Urinary bladder (tissue), 4 donors: Measurements from ENCODE around the gene LSM7. TPM values are rescaled to one million over a fixed set of nuclear protein-coding genes. Genes with fewer than 3 reads are reported as not detected.
A peak's percentile ranks its signal among the peaks of the same experiment; 100 is the strongest.
"Not testable (repeated sequence)": the region's sequence is repeated elsewhere in the genome, so short reads cannot be mapped to it uniquely, and the experiment has no call there.

Source experiments
- DNase-seq: peaks from one replicate; pipeline ENCODE4 v3.0.0-alpha.2; 2015; ENCODE audit errors: extremely low spot score
- H3K27ac ChIP-seq: one replicate; pipeline ENCODE4 v1.5.1; 2013; ENCODE audit warnings: low read depth, mild to moderate bottlenecking, moderate library complexity
- H3K36me3 ChIP-seq: one replicate; pipeline ENCODE4 v1.6.1; 2013; ENCODE audit warnings: mild to moderate bottlenecking, moderate library complexity; ENCODE audit not compliant: insufficient read depth
- H3K4me1 ChIP-seq: one replicate; pipeline ENCODE4 v1.6.1; 2013; ENCODE audit warnings: mild to moderate bottlenecking, moderate library complexity; ENCODE audit not compliant: insufficient read depth
- H3K4me3 ChIP-seq: one replicate; pipeline ENCODE4 v1.5.1; 2013; ENCODE audit warnings: low read depth, low read length
- WGBS: extraction: QIAGEN DNeasy Blood & Tissue Kit; methylation state at CpG from one replicate; pipeline ENCODE4 v1.1.7; 2013; 5-methylcytosine and 5-hydroxymethylcytosine counted together
- polyA plus RNA-seq: library from polyadenylated mRNA; stranded (reverse); fragments of 200-250 nt; gene quantifications from one replicate; pipeline ENCODE4 v1.2.3, GENCODE V29; 2013
- total RNA-seq: library from RNA; depleted of rRNA; stranded (reverse); fragments of >200 nt; gene quantifications from one replicate; pipeline ENCODE4 v1.2.3, GENCODE V29; 2014
- donor health status: healthy with polysubstance abuse.
- donor health status: healthy.

The LSM7 gene
- total and polyA plus RNA-seq, 2 donors: 46.5 to 189 TPM

DNA sequence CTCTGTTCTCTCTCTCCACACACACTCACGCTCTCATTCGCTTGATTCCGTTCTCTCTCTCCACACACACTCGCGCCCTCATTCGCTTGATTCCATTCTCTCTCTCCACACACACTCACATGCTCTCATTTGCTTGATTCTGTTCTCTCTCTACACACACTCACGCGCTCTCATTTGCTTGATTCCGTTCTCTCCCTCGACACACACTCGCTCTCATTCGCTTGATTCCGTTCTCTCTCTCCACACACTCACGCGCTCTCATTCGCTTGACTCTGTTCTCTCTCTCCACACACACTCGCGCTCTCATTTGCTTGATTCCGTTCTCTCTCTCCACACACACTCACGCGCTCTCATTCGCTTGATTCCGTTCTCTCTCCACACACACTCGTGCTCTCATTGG lies 21.4 kb upstream of the LSM7 start:
- DNase-seq, H3K27ac ChIP-seq, H3K4me1 ChIP-seq, H3K4me3 ChIP-seq, H3K36me3 ChIP-seq: not testable (repeated sequence)
- whole genome bisulfite sequencing: 96% methylated on average over 24 of the region's 24 CpGs

DNA sequence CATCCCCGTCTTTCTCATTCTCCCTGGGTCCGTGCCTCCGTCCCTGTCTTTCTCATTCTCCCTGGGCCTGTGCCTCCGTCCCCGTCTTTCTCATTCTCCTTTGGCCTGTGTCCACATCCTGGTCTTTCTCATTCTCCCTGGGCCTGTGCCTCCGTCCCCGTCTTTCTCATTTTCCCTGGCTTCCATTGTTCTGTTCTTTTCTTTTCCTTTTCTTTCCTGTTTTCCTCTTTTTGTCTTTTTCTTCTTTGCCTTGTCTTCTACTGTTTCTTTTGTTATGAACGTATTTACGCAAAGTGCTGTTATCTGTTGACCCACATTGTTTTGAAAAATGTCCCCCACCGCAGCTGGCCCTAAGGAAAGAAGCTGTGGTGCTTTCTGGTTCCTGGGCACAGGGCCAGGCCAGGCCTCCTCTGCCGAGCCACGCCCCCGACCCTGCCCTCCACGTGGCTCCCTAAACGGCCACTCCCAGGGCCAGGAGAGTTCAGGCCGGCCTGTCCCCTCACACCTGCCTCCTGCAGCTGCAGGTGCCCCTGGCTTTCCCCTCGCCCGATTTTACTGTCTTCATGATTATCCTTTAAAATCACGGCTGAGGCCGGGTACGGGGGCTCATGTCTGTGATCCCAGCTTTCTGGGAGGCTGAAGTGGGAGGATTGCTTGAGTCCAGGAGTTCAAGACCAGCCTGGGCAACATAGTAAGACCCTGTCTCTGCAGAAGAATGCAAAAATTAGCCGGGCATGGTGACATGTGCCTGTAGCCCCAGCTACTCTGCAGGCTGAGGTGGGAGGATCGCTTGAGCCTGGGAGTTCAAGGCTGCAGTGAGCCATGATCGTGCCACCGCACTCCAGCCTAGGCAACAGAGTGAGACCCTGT lies 17.6 kb upstream of the LSM7 start:
- H3K4me1 ChIP-seq: no peaks in the 10 kb centered on the region
- DNase-seq: no peak
- no peaks in the 10 kb centered on the region for H3K36me3 ChIP-seq
- no peak overlapping the region for H3K27ac ChIP-seq
- no peak overlapping the region for H3K4me3 ChIP-seq
- WGBS: 71% methylated on average over 25 of the region's 25 CpGs

- Histone ChIP-seq H3K36me3 (no peaks in the 10 kb centered on the region), H3K4me3 (no peak overlapping the region), H3K4me1 (no peaks in the 10 kb centered on the region), H3K27ac (no peak overlapping the region)
- 97% methylated on average over 17 of the region's 17 CpGs for WGBS
- no peak for DNase-seq
Observed at GRCh38 chr19:2345076-2345475, 16.7 kb upstream of the LSM7 start.

GRCh38 chr19:2344381-2344870 lies 16.0 kb upstream of the LSM7 start:
- DNase-seq: no peak
- H3K27ac ChIP-seq: no peak overlapping the region
- H3K4me1 ChIP-seq: no peaks in the 10 kb centered on the region
- H3K36me3 ChIP-seq: no peaks in the 10 kb centered on the region
- H3K4me3 ChIP-seq: no peak overlapping the region
- 93% methylated on average over 24 of the region's 24 CpGs for WGBS

DNA sequence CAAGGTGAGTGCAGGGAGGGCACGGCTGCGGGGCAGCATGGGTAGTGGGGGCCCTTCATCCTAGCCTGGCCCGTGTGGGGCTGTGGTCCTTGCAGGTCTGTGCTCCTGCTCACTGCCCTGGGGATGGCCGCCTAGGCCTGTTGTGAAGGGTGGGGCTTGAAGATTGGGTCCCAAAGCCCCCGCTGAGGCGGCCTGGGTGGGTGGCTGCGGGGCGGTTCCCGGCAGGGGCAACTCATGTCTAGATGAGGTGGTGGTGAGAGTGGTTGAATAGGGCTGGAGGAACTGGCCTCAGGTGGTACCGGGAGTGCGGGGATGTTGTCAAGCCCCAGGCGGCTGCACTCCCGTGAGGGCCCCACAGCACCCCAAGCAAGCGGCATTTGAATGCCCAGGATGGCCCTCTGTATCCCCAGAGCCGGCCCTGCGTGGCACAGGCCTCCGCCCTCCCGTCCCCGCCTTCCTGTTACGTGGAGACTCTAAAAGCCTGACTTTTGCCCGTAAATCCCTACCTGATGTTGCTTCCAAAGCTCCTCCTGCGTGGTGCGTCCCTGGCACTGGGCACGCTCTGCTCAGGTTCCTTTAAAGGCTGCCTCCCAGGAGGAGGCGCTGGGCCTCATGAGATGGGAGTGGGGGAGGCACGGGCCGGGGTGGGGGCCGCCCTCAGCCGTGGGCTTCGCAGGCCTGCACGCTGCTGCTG lies 15.1 kb upstream of the LSM7 start:
- Histone ChIP-seq H3K4me3 (no peak overlapping the region), H3K36me3 (no peaks in the 10 kb centered on the region), H3K27ac (no peak overlapping the region), H3K4me1 (no peaks in the 10 kb centered on the region)
- no peak for DNase-seq
- 95% methylated on average over 31 of the region's 31 CpGs for WGBS

GRCh38 chr19:2342656-2343288 lies 14.4 kb upstream of the LSM7 start:
- H3K27ac ChIP-seq: no peak overlapping the region
- no peak for DNase-seq
- no peaks in the 10 kb centered on the region for H3K4me1 ChIP-seq
- 95% methylated on average over 29 of the region's 29 CpGs for WGBS
- H3K36me3 ChIP-seq: no peaks in the 10 kb centered on the region
- H3K4me3 ChIP-seq: no peak overlapping the region

GRCh38 chr19:2341982-2342381 lies 13.6 kb upstream of the LSM7 start:
- Histone ChIP-seq H3K36me3 (no peaks in the 10 kb centered on the region), H3K27ac (no peak overlapping the region), H3K4me3 (no peak overlapping the region), H3K4me1 (no peaks in the 10 kb centered on the region)
- peak; percentile 32 for DNase-seq
- 83% methylated on average over 15 of the region's 15 CpGs for WGBS

- Histone ChIP-seq H3K36me3 (no peaks in the 10 kb centered on the region), H3K4me3 (no peak overlapping the region), H3K4me1 (no peaks in the 10 kb centered on the region), H3K27ac (no peak overlapping the region)
- DNase-seq: no peak
- 81% methylated on average over 24 of the region's 24 CpGs for WGBS
Observed at GRCh38 chr19:2341244-2341751, 12.9 kb upstream of the LSM7 start.

DNA sequence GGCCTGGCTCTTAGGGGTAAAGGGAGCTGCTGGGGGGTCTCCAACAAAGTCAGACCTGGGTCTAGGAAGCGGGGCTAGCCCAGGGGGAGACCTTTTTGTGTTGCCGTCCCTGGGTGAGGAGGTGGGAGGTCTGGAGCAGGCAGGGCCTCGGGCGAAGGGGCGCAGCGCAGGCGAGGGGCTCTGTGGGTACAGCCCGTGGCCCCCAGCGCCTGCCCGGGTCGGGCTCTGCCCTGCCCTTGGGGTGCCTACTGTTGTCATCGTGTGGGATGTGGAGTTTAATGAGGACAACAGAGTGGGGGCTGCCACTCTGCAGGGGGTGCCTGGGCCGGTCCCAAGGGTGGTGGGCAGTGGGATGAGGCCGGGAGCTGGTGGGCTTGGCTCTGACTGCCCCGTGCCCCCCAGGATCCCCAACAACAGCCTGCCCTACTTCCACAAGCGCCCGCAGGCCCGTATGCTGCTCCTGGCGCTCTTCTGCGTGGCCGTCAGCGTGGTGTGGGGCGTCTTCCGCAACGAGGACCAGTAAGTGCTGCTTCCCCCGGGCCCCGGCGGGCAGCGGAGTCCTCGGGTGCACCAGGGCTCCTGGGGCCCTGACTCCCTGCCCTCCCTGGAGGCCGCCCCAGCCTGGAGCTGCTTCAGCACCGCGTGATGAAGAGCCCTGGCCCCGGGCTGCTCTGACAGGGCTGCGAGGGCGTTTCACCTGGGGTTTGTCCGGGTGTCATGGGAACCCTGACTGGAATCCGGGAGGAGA lies 12.3 kb upstream of the LSM7 start:
- 92% methylated on average over 38 of the region's 38 CpGs for WGBS
- H3K27ac ChIP-seq: no peak overlapping the region
- no peak overlapping the region for H3K4me3 ChIP-seq
- no peaks in the 10 kb centered on the region for H3K36me3 ChIP-seq
- H3K4me1 ChIP-seq: no peaks in the 10 kb centered on the region
- DNase-seq: no peak

DNA sequence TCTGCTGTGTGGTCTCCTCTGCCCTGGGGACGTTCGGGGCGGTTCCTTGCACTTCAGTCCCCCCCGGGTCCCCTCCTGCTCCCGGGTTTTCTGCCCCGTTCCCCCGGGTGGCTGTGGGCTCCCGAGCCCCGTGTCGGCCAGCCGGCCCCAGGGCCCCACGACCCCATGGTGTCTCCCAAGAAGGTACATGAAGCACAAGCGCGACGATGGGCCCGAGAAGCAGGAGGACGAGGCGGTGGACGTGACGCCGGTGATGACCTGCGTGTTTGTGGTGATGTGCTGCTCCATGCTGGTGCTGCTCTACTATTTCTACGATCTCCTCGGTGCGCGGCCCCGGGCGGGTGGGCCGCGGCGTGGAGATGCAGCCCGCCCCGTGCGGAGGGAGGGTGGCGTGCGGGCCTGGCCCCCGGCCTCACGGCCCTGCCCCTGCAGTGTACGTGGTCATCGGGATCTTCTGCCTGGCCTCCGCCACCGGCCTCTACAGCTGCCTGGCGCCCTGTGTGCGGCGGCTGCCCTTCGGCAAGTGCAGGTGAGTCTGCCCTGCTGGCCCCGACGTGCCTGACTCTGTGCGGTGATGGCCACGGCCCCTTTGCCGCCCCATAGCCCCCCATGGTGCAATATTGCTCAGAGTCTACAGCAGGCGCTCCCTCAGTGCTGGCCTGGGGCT lies 11.4 kb upstream of the LSM7 start:
- WGBS: 96% methylated on average over 52 of the region's 52 CpGs
- no peaks in the 10 kb centered on the region for H3K36me3 ChIP-seq

GRCh38 chr19:2338751-2339643 lies 10.6 kb upstream of the LSM7 start:
- H3K27ac ChIP-seq: no peak overlapping the region

More for the DNA sequence above, 11.4 kb upstream of the LSM7 start:
- DNase-seq: no peak
- no peak overlapping the region for H3K4me3 ChIP-seq
- no peaks in the 10 kb centered on the region for H3K4me1 ChIP-seq
- no peak overlapping the region for H3K27ac ChIP-seq

DNA sequence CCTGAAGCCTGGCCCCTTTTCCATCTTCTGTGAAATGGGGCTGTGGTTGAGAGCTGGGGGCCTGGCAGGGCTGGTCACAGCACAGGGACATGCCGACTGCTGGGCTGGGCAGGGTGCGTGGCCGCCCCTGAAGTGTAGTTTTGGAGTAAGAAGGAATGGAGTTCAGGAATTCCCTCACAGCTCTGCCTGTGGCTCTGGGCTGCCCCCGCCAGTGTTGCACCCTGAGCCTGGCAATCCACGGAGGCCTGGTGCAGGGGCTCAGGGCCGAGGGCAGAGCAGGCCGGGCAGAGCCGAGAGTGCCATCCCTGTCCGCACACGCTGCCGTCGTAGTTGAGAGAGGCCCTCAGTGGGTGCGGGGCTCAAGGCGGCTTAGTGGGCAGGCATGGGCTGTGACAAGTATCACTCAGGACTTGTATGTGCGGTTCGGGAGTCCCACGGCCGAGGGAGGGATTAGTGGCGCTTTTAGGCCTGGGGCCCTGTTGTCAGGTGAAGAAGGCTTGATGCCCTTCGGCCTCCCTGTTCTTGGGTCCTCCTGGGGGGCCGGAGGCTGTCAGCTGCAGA lies 9.7 kb upstream of the LSM7 start:
- WGBS: 95% methylated on average over 21 of the region's 21 CpGs
- no peak for DNase-seq
- no peaks in the 10 kb centered on the region for H3K36me3 ChIP-seq

More at GRCh38 chr19:2338751-2339643, 10.6 kb upstream of the LSM7 start:
- no peaks in the 10 kb centered on the region for H3K4me1 ChIP-seq
- no peak overlapping the region for H3K4me3 ChIP-seq
- WGBS: 96% methylated on average over 54 of the region's 54 CpGs
- no peaks in the 10 kb centered on the region for H3K36me3 ChIP-seq
- DNase-seq: no peak

More for the DNA sequence above, 9.7 kb upstream of the LSM7 start:
- H3K27ac ChIP-seq: no peak overlapping the region
- no peak overlapping the region for H3K4me3 ChIP-seq
- no peaks in the 10 kb centered on the region for H3K4me1 ChIP-seq
